Suprapubic skin (tissue), 4 donors: ENCODE results near the gene NCKAP5. TPM values are rescaled to one million over a fixed set of nuclear protein-coding genes. Genes with fewer than 3 reads are reported as not detected.

Source experiments
- DNase-seq, 2 donors: peaks; one replicate each; pipeline ENCODE4 v3.0.0-alpha.2; 2019; ENCODE audit warnings: low spot score in 2 of 2
- H3K27ac ChIP-seq: fragments of 200-600 bp; sonication (generic); one replicate; pipeline ENCODE4 v1.5.1; 2019
- H3K27me3 ChIP-seq: fragments of 200-600 bp; sonication (generic); one replicate; pipeline ENCODE4 v1.5.1; 2019
- H3K36me3 ChIP-seq: fragments of 200-600 bp; sonication (generic); one replicate; pipeline ENCODE4 v1.5.1; 2019
- H3K4me1 ChIP-seq: fragments of 200-600 bp; sonication (generic); one replicate; pipeline ENCODE4 v1.5.1; 2019
- H3K4me3 ChIP-seq: fragments of 200-600 bp; sonication (generic); one replicate; pipeline ENCODE4 v1.5.1; 2019; ENCODE audit warnings: mild to moderate bottlenecking
- H3K9me3 ChIP-seq: fragments of 200-600 bp; sonication (generic); one replicate; pipeline ENCODE4 v1.5.1; 2019
- EP300 ChIP-seq: sonication (generic); formaldehyde crosslinking; IDR thresholded peaks from one replicate; pipeline ENCODE4 v1.6.1; 2017; ENCODE audit warnings: antibody characterized with exemption
- POLR2A ChIP-seq, 2 donors: fragments of 450-650 bp; IDR thresholded peaks; one replicate each; pipeline ENCODE4 v1.6.1; 2017; ENCODE audit warnings: antibody characterized with exemption in 2 of 2, mild to moderate bottlenecking in 2 of 2, moderate library complexity in 2 of 2
- POLR2AphosphoS5 ChIP-seq, 3 donors: sonication (generic); formaldehyde crosslinking; IDR thresholded peaks; one replicate each; pipeline ENCODE4 v1.6.1; 2017; ENCODE audit warnings: antibody characterized with exemption in 3 of 3
- whole genome bisulfite sequencing: methylation state at CpG from one replicate; pipeline ENCODE4 v1.1.5; 2018; 5-methylcytosine and 5-hydroxymethylcytosine counted together
- total RNA-seq, 4 donors: library from RNA; depleted of rRNA; stranded (reverse); fragments of >200 nt; gene quantifications; one replicate each; pipeline ENCODE4 v1.1.0, GENCODE V29; 2016
- TF ChIP-seq, protein P1 (sequence below), 2 donors: fragments of 200-600 bp in 1 of 2; fragments of 450-650 bp in 1 of 2; sonication (generic) in 1 of 2; IDR thresholded peaks; one replicate each; pipeline ENCODE4 v1.5.1; 2016 to 2019; ENCODE audit warnings: antibody characterized with exemption in 2 of 2, mild to moderate bottlenecking in 1 of 2, moderate library complexity in 1 of 2

The NCKAP5 gene
- total RNA-seq, 4 donors from 2014 or later = 2.8 to 6.4 (median 4.2) TPM

DNA sequence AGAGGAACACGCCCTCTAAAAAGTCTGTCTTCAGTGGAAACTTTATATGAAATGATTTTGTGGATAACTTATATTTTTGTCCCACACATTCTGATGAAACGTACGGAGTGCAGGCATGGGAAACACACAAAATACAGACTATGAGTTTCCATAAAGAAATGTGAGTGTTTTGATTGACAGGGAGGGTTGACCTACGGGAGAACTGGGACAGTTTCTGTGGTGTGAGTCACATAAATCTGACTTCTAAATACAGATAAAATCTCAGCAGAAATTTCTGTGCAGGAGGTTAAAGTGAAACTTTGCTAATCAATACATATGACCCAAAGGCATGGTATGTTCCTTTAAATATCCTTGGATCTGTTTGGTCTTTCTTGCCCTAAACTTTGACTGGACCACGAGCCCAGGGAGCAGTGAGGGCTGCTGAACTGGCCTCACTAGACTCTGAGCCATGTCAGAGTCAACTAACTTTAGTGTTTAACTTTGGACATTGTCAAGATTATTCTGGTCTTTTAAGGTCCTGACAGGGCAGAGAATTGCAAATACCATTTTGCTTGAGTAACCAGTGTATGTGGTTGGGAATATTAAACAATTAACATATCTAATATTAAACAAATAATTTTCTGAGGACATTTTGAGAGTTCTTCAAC is 691.4 kb downstream of the NCKAP5 start:
- WGBS = 84% methylated on average over 5 of the region's 5 CpGs
- no peak for DNase-seq
- TF ChIP-seq, protein P1, sequence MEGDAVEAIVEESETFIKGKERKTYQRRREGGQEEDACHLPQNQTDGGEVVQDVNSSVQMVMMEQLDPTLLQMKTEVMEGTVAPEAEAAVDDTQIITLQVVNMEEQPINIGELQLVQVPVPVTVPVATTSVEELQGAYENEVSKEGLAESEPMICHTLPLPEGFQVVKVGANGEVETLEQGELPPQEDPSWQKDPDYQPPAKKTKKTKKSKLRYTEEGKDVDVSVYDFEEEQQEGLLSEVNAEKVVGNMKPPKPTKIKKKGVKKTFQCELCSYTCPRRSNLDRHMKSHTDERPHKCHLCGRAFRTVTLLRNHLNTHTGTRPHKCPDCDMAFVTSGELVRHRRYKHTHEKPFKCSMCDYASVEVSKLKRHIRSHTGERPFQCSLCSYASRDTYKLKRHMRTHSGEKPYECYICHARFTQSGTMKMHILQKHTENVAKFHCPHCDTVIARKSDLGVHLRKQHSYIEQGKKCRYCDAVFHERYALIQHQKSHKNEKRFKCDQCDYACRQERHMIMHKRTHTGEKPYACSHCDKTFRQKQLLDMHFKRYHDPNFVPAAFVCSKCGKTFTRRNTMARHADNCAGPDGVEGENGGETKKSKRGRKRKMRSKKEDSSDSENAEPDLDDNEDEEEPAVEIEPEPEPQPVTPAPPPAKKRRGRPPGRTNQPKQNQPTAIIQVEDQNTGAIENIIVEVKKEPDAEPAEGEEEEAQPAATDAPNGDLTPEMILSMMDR (IDR thresholded peaks at IDR 0.05) = no peak
- TF ChIP-seq EP300 (no peak), POLR2AphosphoS5 (IDR thresholded peaks at IDR 0.05) (no peak), POLR2A (IDR thresholded peaks at IDR 0.05) (no peak)
- Histone ChIP-seq H3K9me3 (no peaks in the 10 kb centered on the region), H3K36me3 (no peaks in the 10 kb centered on the region), H3K27me3 (no peaks in the 10 kb centered on the region), H3K4me3 (no peak overlapping the region), H3K27ac (no peak overlapping the region), H3K4me1 (no peaks in the 10 kb centered on the region)

DNA sequence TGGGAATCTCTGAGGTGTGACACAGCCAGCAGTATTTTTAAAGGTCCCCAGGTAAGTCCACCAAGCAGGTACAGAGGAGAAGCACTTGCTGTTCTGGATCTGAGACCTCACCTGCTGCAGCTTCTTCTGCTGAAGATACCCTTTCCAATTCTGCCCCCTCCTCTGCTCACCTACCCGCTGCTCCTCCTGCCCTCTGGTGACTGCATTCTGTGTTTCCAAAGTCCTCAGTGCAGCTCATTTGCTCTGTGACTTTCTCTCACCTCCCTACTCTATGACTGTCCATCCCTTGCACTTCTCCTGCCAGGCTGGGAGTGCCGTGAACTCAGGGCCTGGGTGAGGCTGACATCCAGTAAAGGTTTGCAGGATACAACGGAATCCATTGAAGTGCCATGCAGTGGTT is 693.1 kb downstream of the NCKAP5 start:
- Histone ChIP-seq H3K27me3 (no peaks in the 10 kb centered on the region), H3K9me3 (no peaks in the 10 kb centered on the region), H3K27ac (no peak overlapping the region), H3K4me1 (no peaks in the 10 kb centered on the region), H3K4me3 (no peak overlapping the region), H3K36me3 (no peaks in the 10 kb centered on the region)
- WGBS = 95% methylated on average over 3 of the region's 3 CpGs
- no peak for DNase-seq
- TF ChIP-seq, protein P1 (IDR thresholded peaks at IDR 0.05) = no peak
- TF ChIP-seq POLR2AphosphoS5 (IDR thresholded peaks at IDR 0.05) = no peak
- TF ChIP-seq POLR2A (IDR thresholded peaks at IDR 0.05) = no peak
- no peak for TF ChIP-seq EP300

DNA sequence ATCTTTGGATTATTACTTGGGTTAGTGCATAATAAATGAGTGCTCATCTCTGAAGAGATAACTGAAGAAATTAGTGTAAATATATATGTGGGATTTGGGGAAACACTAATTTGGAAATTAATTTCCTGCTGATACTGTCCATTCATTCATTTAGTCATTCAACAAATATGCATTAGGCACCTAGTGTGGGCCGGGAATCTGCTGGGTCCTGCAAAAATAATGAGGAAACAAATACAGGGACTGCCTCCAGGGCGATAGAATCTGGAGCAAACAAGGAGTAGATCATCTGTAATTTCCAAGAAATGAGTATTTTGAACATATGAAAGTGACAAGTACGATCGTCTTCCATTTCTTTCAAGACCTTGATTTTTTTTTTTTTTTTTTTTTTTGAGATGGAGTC is 694.5 kb downstream of the NCKAP5 start:
- no peak for DNase-seq
- WGBS = 89% methylated on average over 4 of the region's 4 CpGs
- TF ChIP-seq, protein P1 (IDR thresholded peaks at IDR 0.05) = no peak
- TF ChIP-seq EP300 = no peak
- TF ChIP-seq POLR2AphosphoS5 (IDR thresholded peaks at IDR 0.05) = no peak
- Histone ChIP-seq H3K36me3 (no peaks in the 10 kb centered on the region), H3K27ac (no peak overlapping the region), H3K9me3 (no peaks in the 10 kb centered on the region), H3K4me3 (no peak overlapping the region), H3K27me3 (no peaks in the 10 kb centered on the region), H3K4me1 (no peaks in the 10 kb centered on the region)

DNA sequence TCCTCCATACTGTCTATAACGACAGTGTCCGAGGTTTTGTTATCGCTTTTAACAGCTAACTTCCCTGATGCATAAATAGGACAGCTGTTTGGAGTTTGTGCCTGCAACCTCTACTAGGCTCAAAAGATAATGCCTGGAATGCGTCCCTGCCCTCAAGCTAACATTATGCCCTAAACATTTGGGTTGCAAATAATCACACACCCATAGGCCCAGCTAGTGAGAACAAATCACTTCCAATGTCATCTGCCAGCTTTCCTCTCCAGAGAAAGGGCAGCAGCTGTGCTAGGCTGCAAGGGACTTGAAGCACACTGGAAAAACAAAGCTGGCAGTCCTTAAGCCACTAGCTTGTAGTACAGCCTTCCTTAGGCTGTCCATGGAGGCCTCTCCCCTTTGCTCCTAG is 696.4 kb downstream of the NCKAP5 start:
- Histone ChIP-seq H3K4me3 (no peak overlapping the region), H3K27me3 (no peaks in the 10 kb centered on the region), H3K27ac (no peak overlapping the region), H3K4me1 (no peaks in the 10 kb centered on the region), H3K9me3 (no peaks in the 10 kb centered on the region), H3K36me3 (no peaks in the 10 kb centered on the region)
- WGBS = 54% methylated on average over 4 of the region's 4 CpGs
- TF ChIP-seq EP300 = no peak
- no peak for TF ChIP-seq POLR2AphosphoS5 (IDR thresholded peaks at IDR 0.05)
- TF ChIP-seq, protein P1 (IDR thresholded peaks at IDR 0.05) = no peak
- TF ChIP-seq POLR2A (IDR thresholded peaks at IDR 0.05) = no peak
- DNase-seq = no peak

DNA sequence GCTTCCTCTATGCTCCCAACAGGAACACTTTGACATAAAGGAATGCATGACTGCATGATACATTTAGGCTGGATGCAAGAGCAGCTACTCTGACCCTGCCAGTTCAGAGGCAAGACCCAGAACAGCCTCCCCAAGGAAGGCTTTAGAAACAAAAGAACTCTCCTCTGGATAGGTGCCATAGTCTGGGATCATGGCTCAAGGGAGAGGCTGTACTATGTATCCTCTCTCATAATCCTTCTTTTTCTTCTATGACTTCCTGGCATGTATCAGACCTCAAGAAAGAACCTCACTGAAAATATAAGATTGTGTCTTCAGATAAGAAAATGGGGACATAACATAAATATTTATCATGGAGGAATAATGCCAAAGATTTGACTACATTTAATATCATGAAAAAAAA is 704.3 kb downstream of the NCKAP5 start:
- no peak for DNase-seq
- no peaks in the 10 kb centered on the region for H3K36me3 ChIP-seq
- no peak for TF ChIP-seq POLR2A (IDR thresholded peaks at IDR 0.05)
- TF ChIP-seq EP300 = no peak
- TF ChIP-seq, protein P1 (IDR thresholded peaks at IDR 0.05) = no peak
- no peak for TF ChIP-seq POLR2AphosphoS5 (IDR thresholded peaks at IDR 0.05)
- no peaks in the 10 kb centered on the region for H3K9me3 ChIP-seq
- no peak overlapping the region for H3K4me3 ChIP-seq
- no peak overlapping the region for H3K27ac ChIP-seq
- no peaks in the 10 kb centered on the region for H3K27me3 ChIP-seq
- no peaks in the 10 kb centered on the region for H3K4me1 ChIP-seq
